Measurements from ENCODE around the gene INPP5E. TPM values are rescaled to one million over a fixed set of nuclear protein-coding genes. Genes with fewer than 3 reads are reported as not detected.
A peak's percentile ranks its signal among the peaks of the same experiment; 100 is the strongest.

INPP5E gene
- total and polyA plus RNA-seq, 10 donors: 7.8 to 25.3 (median 17.3) TPM

DNA sequence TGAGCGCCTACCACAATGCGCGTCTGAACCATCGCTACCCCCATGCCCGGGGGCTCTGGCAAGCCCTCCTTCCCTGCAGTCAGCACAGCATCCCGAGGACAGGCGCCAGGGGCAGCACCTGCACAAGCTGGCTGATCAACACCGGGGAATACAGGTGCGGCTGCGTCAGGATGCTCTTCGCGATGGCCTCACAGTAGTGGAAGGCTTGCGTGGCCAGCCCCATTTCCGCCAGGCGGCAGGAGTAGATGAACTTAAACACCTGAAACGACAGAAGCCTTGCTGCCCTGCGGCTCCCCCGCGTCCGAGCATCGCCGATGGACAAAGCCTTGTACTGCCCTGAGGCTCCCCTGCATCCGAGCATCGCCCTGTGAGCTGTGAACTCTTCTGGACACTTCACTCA lies 17.7 kb upstream of the INPP5E start:
- no peak overlapping the region for H3K27ac ChIP-seq
- intact Hi-C loops (cut with DNase I; ENCODE audit: low total_unique reads): no loop called here
- H3K36me3 ChIP-seq: peaks cover 14 to 100% (median 99%) of the 10 kb centered on the region in 6 donors

DNA sequence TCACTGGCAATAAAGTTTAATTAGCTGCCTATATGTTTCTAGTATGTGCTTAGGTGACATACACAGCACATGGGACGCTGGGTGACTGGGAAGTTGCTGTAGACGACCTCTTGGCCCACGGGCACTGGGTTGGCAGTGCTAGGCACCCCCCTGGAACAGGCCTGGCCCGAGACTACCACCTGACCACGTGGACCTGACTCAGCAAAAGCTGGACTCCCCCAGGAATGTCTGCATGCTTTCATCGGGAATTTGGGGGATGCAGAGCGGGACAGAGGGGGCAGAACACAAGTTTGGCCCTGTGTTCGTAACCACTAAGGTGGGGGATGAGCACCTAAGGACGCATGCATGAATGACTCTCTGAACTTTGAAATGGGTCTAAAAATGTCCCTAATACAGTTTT lies 16.6 kb upstream of the INPP5E start:
- H3K4me3 ChIP-seq: no peak overlapping the region
- TF ChIP-seq POLR2A (IDR thresholded peaks at IDR 0.05) (no peak), POLR2AphosphoS5 (IDR thresholded peaks at IDR 0.05) (no peak)
- TF ChIP-seq, protein P1, sequence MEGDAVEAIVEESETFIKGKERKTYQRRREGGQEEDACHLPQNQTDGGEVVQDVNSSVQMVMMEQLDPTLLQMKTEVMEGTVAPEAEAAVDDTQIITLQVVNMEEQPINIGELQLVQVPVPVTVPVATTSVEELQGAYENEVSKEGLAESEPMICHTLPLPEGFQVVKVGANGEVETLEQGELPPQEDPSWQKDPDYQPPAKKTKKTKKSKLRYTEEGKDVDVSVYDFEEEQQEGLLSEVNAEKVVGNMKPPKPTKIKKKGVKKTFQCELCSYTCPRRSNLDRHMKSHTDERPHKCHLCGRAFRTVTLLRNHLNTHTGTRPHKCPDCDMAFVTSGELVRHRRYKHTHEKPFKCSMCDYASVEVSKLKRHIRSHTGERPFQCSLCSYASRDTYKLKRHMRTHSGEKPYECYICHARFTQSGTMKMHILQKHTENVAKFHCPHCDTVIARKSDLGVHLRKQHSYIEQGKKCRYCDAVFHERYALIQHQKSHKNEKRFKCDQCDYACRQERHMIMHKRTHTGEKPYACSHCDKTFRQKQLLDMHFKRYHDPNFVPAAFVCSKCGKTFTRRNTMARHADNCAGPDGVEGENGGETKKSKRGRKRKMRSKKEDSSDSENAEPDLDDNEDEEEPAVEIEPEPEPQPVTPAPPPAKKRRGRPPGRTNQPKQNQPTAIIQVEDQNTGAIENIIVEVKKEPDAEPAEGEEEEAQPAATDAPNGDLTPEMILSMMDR (IDR thresholded peaks at IDR 0.05 in 8 of 11, conservative IDR thresholded peaks at IDR 0.05 in 3 of 11): no peak
- no peak for DNase-seq
- H3K9me3 ChIP-seq: no peaks in the 10 kb centered on the region
- 89 to 94% (median 92%) methylated on average over 9 of the region's 9 CpGs for WGBS, 5 donors
- no peak overlapping the region for H3K27ac ChIP-seq
- no peaks in the 10 kb centered on the region for H3K27me3 ChIP-seq (replicated peaks in 1 of 7)
- intact Hi-C loops (cut with DNase I; ENCODE audit: low total_unique reads): no loop called here
- peaks cover 12 to 100% (median 99%) of the 10 kb centered on the region in 6 donors for H3K36me3 ChIP-seq
- H3K4me1 ChIP-seq: no peaks in the 10 kb centered on the region

More for the DNA sequence above, 17.7 kb upstream of the INPP5E start:
- no peak overlapping the region for H3K4me3 ChIP-seq
- H3K9me3 ChIP-seq: no peaks in the 10 kb centered on the region
- H3K27me3 ChIP-seq (replicated peaks in 1 of 7): no peaks in the 10 kb centered on the region
- DNase-seq: no peak
- WGBS, 5 donors: 96 to 98% (median 97%) methylated on average over 24 of the region's 24 CpGs
- no peaks in the 10 kb centered on the region for H3K4me1 ChIP-seq
- TF ChIP-seq POLR2A (IDR thresholded peaks at IDR 0.05) (no peak), POLR2AphosphoS5 (IDR thresholded peaks at IDR 0.05) (peak in 1 of 3 donors; percentile 57)
- TF ChIP-seq, protein P1 (IDR thresholded peaks at IDR 0.05 in 8 of 11, conservative IDR thresholded peaks at IDR 0.05 in 3 of 11): no peak

DNA sequence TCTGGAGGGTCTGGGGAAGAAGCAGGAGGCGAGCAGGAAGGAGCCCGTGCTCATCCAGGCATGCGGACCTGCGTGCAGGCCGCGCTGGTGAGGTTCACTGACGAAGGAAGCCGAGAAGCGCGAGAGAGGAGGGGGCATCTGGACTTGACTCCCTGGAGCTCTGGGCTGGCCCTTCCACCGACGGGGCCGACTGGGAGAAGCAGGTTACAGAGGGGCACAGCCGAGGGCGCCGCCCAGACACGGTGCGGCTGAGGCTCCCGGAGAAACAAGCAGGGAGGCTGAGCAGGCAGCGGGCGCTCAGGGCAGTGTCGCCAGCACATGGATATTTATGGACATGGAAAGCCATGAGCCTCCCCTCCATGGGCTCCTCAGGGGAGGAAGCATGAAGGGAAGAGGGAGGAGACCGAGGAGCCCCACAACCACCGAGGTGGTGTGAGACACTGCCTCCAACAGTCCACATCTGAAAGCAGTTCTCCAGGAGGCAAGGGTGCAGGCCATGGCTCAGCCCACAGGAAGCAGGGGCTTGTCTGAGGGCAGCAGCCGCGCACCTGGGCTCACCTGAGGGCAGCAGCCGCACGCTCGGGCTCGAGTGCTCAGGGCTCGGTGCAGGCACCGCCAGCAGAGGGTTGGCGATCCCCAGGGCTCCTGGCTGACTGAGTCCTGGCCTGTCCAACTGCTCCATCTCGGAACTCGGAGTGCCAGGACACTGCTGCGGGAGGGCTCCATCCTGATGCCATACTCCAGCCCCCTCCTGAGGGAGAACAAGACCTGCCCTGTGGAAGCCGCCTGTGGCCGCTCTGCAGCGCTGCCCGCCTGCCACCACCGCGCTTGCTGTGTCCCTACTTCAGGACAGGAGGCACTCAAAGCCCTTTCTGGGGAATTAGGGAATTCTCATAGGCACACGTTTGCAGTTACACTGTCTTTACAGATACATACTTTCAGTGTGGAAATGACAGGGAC lies 15.7 kb upstream of the INPP5E start:
- intact Hi-C loops (cut with DNase I; ENCODE audit: low total_unique reads): no loop called here
- H3K27me3 ChIP-seq (replicated peaks in 1 of 7): no peaks in the 10 kb centered on the region
- TF ChIP-seq POLR2AphosphoS5 (IDR thresholded peaks at IDR 0.05) (peak in 2 of 3 donors; percentile 6 to 58), POLR2A (IDR thresholded peaks at IDR 0.05) (no peak)
- no peaks in the 10 kb centered on the region for H3K4me1 ChIP-seq
- peaks cover 8 to 100% (median 99%) of the 10 kb centered on the region in 6 donors for H3K36me3 ChIP-seq
- no peak overlapping the region for H3K4me3 ChIP-seq
- no peak overlapping the region for H3K27ac ChIP-seq
- WGBS, 5 donors: 93 to 97% (median 95%) methylated on average over 33 to 43 of the region's 43 CpGs
- no peak for DNase-seq
- no peaks in the 10 kb centered on the region for H3K9me3 ChIP-seq

DNA sequence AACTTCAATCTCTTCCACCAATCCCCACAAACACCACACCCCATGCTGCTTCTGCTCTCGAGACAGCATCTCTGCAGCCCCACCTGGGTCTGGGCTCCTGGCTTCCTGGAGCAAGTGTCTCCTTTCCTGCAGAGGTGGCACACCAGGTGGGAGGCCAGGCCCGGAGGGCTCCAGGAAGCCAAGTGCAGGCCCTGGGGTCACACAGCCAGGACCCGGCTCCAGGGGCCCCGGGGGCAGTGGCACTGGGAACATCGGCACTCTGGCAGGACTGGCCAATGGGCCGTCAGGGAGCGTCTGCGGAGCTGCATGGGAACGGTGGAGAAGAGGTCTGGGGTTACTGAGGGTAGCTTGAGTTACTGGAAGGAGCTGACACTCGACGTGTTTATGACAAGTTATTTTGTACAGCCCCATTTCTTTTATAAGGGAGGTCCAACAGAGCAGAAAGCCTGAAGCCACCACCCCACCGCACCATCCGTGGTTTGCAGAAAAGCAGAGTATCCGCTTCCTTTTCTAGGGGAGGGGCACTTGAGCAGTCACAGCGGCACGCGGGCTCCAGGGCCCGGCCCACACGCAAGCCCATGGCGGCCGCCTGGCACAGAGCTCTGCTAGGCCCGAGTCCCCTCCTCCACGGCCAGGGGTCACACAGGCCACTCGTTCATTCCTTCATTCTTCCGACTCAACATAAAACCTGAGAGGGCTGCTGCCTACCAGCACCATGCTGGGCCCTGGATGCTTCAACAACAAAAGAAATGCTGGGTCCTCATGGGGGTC lies 14.6 kb upstream of the INPP5E start:
- intact Hi-C loops (cut with DNase I; ENCODE audit: low total_unique reads): no loop called here
- DNase-seq: no peak
- Histone ChIP-seq H3K4me1 (no peaks in the 10 kb centered on the region), H3K9me3 (no peaks in the 10 kb centered on the region), H3K27ac (no peak overlapping the region), H3K36me3 (peaks cover 2 to 100% (median 99%) of the 10 kb centered on the region in 6 donors), H3K4me3 (no peak overlapping the region), H3K27me3 (replicated peaks in 1 of 7) (no peaks in the 10 kb centered on the region)
- 91 to 95% (median 92%) methylated on average over 23 to 25 of the region's 25 CpGs for WGBS, 5 donors
- TF ChIP-seq, protein P1 (IDR thresholded peaks at IDR 0.05 in 8 of 11, conservative IDR thresholded peaks at IDR 0.05 in 3 of 11): no peak
- TF ChIP-seq POLR2AphosphoS5 (IDR thresholded peaks at IDR 0.05): peak in 1 of 3 donors; percentile 46
